Mammary epithelial cell (primary cell): Measurements from ENCODE around the gene ACTBL2.

Source experiments
- CTCF ChIP-seq, 2 donors: IDR thresholded peaks in 1 of 2; conservative IDR thresholded peaks in 1 of 2; 2 replicates each; pipeline ENCODE4 v1.5.1; 2011 to 2012; ENCODE audit warnings: inconsistent platforms in 2 of 2, low read length in 2 of 2, mild to moderate bottlenecking in 2 of 2, control low read depth in 1 of 2, low read depth in 1 of 2; ENCODE audit not compliant: insufficient read depth in 1 of 2; ENCODE audit errors: extremely low read depth in 1 of 2
- EZH2 ChIP-seq: IDR thresholded peaks from 2 replicates; pipeline ENCODE4 v1.6.1; 2012; ENCODE audit warnings: low read length, inconsistent platforms, borderline replicate concordance

DNA sequence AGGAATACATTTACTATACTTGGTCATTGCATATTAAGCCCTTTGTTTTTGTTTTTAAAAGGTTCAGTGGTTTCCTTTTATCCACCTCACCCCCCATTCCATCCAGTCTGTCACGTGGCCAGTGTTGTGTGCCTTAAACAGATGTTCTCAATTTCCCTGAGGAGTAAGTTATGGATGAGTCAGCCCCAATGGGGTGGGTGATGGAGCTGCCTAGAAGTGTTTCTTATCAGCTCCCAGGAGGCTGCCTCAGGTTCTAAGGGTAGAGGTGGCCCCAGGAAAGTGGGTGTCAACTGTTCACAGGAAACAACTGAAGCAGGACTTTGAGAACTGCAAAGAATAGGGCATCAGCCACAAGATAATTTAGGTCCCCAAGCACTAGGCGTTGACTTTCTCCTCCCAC, 41.1 kb downstream of the ACTBL2 start:
- TF ChIP-seq CTCF (conservative IDR thresholded peaks at IDR 0.05 in 1 of 2, IDR thresholded peaks at IDR 0.05 in 1 of 2; ENCODE audit: extremely low read depth in 1 of 2, insufficient read depth in 1 of 2, low read depth in 1 of 2, low read length in 2 of 2) (no peak), EZH2 (no peak)
